HG03432 (cell line): Measurements from ENCODE around the gene PCSK6.
"Not testable (repeated sequence)": the region's sequence is repeated elsewhere in the genome, so short reads cannot be mapped to it uniquely, and the experiment has no call there.

ENCODE experiments used
- ATAC-seq: cut with Tn5 transposase; IDR thresholded peaks from one replicate; pipeline ENCODE4 v1.9.1; 2021; ENCODE audit warnings: mild to moderate bottlenecking, moderate library complexity; ENCODE audit not compliant: unreplicated experiment

Gene PCSK6

DNA sequence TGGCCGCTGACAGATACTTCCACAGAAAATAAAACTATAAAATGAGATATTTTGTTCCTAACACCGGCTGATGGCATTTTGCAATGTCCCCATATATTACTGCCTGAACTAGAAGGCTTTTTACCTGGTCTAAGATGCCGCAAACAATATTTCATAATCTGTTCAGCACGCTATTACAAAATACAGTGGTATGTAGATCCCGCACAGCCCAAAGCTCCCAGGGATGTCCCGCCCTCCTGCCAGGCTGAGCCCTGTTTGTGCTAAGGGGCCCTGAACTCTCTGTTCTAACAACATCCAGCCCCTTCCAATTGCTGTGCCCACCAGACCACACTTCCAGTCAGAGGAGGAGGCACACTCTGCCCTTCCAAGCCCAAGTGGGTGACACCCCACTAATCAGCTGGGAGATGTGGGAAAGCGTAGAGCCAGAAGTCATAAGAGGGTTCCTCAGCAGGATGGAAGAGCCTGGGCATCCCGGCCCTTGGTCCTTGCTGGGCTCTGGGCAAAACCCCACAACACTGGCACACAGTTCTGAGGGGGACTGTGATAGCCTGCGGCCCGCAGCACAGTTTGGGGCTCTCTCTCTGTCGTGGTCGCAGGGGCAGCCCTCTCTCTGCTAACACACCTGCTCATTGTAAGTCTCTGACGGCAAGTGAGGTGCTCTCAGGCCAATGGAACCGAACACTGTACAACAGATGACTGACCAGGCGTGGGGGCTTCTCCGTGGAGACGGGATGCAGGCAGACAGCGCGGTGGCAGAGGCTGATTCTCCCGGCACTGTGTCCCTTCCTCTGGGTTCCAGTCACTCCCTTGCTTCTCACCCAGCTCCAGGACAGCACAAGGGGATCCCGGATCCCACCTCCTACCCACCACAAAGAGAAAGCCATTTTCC is 55.2 kb downstream of the PCSK6 start:
- no peak for ATAC-seq

DNA sequence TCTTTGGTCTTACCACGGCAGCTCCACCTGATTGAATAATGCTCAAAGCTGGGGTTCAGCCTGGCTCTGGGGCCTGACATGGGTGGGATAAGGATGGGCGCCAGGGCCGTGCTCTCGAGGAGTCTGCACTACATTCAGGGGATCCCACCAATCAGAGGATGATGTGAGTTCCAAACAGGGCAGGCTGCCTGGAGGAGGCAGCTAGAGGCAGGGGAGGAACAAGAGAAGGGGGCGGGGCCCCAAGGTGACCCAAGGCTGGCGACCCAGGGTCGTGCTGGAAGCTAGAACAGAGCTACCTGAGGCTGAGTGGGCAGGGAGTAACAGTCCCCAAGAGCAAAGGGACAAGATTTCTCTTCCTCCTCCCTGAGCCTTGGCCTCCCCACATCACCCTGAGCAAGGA is 56.1 kb downstream of the PCSK6 start:
- no peak for ATAC-seq

DNA sequence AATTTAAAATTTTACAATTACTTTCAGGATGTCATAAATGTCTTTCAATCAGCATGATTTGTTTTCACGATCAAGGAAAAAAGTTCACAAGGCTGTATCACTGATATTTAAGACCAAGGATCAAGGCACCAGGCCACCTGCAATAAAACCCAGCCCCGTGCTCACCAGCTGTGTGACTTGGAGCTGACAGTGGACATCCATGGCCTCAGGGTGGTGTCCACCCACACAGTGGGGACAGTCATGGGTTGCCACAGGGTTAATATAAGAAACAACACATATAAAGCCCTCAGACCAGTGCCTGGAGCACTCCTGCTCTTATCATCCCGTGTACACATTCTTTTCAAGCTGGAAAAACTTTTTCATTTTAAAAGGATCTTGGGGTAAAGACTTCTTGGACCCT is 56.5 kb downstream of the PCSK6 start:
- ATAC-seq, result no peak

DNA sequence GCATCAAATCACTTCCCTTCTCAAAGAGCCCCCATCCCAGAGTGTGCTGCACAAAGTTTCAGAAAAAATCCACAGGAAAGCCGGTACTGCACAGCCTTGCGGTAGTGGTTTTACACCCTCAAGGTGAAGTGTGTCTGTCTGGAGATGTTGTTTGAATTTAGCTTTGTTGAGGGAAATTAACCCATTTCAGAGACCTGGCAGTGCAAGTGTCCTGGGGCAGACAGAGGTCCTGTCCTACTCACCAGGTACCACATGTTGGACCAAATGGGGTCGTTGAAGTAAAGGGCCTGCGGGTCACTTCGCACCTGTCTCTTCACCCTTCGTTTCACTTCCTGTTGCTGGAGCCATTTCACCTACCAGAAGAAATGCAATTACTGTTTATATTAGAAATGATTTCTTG is 57.8 kb downstream of the PCSK6 start:
- no peak for ATAC-seq

DNA sequence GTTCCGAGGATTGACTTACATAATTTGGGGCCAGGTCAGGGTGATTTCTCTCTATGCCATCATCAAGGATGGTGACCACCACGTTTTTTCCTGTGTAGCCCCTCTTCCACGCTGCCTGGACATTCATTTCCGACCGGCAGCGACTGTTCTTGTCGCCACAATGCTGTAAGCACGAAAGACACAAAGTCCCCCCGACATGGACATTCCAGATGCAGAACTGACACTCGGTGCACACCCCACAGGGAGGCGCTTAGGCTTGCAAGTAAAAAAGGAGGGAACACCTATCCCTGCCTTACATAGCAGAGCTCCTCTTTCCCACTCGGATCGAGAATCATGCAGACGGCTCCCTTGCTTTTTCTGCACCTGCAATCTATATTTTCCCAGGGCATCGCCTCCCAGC is 58.2 kb downstream of the PCSK6 start:
- no peak for ATAC-seq

DNA sequence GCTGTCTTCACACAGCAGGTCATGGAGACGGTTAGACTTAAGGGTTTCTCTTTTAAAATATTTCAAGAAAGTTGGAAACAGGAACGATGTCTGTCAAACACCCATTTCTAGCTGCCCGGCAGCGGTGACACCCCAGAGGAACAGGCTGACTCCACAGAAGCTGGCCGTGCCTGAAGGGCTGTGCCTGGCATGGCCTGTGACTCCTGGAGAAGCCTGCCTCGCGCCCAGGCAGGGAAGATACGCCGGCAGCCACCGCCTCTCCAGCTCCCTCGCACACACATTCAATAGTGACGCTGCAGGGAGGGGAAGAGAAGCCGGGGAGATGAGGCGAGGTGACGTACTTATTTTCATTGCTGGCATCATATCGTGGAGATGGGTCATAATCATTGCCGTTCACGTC is 59.9 kb downstream of the PCSK6 start:
- ATAC-seq, result no peak

DNA sequence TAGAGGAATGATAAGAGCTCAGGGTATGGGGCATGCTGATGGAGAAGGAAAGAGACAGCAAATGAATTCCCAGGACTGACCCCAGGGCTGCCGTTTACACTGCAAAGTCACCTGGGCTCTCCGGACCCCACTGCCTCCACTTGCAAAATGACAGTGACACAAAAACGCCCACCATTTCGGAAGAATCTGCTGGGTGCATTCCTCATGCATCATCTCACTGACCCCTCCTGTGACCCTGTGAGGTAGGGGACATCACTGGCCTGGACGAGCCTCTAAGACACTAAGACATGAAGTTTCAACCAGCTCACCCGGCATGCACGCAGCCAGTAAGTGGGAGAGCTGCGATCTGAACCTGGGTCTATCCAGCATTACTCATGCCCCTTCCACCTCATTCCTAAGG is 60.3 kb downstream of the PCSK6 start:
- ATAC-seq, result no peak

DNA sequence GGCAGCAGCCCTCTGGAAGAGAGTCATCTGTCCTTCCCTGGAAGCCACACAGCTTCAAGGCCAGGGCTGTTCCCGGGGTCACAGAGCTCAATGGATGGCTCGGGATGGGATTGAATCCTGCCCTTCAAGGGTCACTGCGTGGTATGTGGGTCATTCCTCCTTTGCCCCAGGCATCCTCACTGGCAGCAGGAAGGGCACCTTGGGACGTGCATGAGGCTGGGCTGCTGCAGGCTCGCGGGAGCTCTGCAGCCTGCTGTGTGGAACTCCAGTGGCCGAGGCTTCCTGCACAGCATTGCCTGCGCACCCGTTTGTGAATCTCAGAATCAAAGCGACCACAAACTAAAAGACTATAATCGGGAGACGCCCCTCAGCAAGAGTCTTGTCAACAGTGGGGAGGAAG is 60.7 kb downstream of the PCSK6 start:
- no peak for ATAC-seq

DNA sequence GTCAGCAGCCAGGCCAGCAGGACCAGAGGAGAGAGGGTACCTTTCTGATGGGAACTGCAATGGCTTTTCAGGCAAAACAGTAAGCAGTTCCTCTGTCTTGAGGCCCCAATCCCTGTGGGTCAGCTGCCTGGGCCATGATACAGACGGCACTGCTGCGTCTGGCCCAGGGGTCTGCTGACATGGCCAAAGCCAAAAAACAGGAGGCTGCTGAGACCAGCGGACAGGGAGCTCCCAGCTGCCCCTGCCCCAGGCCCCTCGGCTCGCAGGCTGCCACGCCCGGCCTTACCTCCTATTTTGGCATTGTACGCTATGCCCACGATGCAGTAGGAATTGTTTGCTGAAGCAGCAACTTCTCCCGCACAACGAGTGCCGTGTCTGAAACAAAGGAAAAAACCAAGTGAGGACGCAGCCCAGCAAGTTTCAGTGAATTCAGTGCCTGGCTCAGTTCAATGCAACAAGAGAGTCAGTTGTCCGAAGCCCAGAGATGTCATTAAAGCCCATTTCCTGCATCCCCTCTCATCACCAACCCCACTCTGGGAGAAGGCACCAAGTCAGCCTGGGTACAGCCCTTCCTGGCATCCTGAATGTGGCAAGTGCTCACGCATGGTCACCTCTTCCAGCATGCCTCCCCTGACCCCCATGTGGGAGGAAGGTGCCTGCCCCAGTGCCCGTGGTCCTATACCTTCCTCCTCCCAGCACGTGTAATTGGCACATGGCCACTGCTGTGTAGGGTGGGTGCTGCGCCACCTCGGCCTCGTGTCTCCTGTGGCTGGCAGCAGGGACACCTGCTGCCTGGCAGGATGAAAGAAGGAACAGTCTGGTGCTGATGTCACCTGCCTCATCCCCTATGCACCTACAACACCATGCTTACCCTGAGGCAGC is 61.7 kb downstream of the PCSK6 start:
- no peak for ATAC-seq

DNA sequence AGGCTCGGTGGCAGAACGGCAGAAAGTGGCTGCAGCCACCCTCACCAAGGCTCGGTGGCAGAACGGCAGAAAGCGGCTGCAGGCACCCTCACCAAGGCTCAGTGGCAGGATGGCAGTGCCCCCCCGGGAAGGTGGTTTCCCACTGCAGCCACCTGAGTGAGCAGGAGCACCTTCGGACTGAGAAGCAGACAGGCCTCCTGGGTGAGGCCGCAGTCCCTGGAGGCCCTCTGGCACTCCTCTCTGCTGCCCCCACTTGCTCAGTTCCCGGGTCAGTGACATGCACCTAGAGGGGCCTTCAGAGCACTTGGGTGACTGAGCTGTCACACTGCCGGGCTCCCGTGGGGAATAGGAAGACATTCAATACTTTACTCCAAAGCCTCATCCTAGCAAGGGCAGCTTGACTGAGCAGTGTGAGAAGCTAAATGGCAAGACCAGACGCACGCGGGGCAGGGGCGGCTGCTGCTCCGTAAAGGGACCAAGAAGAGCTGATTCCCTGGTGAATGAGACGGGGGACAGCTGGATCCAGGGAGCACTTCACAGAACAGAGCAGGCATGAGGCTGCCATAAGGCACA is 62.7 kb downstream of the PCSK6 start:
- ATAC-seq, result no peak

DNA sequence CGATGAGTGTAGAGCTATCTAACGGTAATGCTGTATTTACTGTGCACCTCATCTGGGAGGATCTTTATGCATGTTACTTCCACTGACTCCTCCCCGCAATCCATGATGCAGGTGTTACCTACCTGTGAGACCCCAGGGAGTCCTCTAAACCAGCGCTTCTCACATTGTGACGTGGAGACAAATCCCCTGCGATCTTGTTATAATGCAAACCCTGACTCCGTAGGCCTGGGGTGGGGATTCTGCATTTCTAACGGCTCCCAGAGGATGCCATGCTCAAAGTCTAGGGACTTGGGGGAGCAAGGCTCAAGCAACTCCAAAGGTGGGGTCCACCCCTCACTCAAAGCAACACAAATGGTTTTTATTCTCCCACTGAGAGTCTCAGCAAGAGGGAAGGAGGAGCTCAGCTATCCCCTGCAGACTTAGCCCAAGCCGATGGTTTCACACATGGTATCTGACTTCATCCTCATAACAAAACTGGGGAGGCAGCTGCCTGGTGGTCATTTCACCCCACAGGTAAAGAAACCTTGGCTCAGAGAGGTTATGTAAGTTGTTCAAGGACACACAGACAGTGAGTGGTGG is 63.6 kb downstream of the PCSK6 start:
- no peak for ATAC-seq

DNA sequence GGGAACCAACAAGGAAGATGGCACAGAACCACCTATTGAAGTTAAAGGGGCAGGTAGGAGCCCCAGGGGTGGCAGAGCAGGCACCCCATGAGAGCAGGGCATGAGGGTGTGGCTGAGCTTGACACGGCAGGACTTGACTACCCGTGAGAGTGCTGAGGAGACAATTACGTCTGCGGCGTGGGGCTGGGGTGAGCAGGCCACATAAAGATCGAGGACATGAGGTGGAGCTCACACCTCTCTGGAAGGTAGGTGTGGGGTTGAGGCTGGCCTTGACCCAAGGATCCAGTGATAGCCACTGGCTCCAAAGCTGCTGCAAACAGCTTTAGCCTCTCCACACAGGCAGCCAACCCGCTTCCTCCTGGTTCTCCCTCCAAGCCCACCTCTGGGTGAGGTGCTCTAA is 64.5 kb downstream of the PCSK6 start:
- ATAC-seq, result no peak

DNA sequence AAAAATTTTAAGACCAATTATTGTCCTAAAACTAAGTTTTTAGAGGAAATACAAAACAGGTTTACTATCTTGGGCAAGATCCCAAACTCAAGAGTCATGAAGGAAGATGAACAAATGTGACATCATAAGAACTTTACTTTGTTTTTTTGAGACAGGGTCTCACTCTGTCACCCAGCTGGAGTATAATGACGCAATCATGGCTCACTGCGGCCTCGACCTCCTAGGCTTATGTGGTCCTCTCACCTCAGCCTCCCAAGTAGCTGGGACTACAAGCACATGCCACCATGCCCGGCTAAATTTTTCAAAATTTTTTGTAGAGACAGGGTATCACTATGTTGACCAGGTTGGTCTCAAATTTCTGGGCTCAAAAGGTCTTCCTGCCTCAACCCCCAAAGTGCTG is 69.3 kb downstream of the PCSK6 start:
- ATAC-seq, result no peak

DNA sequence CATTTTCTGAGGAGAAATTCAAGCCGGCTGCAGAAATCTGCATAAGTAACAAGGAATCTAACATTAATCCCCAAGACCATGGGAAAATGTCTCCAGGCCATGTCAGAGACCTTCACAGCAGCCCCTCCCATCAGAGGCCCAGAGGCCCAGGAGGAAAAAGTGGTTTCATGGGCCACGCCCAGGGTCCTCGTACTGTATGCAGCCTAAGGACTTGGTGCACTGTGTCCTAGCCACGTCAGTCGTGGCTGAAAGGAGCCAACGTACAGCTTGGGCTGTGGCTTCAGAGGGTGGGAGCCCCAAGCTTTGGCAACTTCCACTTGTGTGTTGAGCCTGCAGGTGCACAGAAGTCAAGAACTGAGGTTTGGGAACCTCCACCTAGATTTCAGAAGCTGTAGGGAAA is 73.0 kb downstream of the PCSK6 start:
- ATAC-seq, result not testable (repeated sequence)

DNA sequence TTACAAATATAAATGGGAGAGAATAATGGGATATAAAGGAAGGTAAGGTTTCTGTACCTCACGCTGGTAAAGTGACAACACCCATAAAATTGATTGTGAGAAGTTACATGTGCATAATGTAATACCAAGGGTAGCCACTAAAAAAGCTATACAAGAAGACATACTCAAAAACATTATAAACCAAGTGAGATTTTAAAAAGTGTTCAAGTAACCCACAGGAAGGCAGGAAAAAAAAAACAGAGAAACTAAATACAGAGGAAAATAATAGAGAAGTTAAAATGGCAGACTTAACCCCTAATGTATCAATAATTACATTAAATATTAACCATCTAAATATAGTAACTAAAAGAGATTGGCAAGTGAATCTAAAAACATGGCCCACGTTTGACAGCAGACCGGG is 76.3 kb downstream of the PCSK6 start:
- no peak for ATAC-seq

DNA sequence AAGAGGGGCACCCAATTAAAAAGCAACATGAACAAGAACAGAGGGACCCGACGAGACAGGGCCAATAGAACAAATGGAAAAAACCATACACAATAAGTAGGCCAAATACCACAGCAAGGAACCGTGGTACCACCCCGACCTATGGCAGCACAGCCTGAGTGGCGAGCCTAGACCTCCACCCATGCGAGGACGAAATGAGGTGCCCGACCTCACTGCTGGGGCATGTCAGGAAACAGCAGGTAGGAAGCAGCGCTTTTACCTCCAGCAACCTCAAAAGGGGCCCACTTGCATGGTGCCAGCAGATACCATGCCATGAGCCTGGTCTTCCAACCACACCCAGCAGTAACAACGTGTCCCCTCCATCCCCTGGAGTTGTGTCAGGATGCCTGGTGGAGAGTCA is 77.9 kb downstream of the PCSK6 start:
- ATAC-seq, result no peak

DNA sequence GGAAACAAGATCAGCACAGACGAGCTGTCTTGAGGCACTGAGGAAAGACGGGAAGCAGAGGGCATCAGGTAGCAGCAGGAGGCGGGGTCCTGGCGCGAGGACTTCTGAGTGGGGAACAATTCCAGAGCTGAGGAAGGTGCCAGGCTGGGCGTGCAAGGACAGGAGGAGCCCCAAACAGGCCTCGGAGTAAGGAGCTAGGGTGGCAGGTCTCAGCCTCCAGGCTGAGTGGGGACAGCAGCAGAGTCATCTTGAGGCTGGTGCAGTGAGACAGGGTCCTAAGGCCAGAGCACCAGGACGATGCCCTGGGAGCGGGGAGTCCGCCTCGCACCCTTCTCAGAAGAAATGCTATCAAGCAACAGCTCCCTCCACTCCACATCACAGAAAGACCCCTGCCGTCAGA is 78.4 kb downstream of the PCSK6 start:
- ATAC-seq, result no peak

DNA sequence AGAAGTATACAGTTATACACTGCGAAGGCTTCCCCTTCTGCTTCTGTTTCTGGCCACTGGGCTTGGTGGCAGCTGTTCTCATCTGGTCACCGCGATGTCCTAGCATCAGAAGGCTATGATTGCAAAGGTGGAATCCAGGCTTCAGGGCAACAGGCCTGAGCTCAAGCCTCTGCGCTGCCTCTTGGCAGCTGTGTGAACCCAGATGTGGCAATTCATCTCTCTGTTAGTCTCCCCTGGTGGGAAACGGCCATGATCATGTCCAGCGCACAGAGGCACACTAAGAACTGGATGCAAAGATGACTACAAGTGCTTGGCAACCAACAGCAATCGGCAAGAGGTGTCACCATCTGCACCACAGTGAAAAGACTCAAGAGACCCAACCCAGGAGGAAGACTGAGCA is 78.9 kb downstream of the PCSK6 start:
- no peak for ATAC-seq

DNA sequence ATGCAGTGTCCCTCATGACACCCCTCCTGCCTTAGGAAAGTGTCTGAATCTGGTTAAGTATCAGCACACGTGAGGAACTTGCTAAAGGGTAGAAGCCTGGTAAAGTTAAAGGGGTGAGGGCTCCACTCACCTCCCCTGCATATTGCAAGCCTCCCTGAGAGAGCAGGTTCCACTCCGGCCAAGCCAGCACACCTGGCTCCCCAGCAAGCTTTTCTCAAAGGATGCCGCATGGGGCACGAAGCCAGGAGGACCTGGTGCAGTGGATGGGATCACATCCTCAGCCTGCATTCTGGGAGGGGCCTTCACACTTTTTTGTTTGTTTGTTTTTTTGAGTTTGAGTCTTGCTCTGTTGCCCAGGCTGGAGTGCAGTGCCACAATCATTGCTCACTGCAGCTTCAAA is 79.9 kb downstream of the PCSK6 start:
- no peak for ATAC-seq

DNA sequence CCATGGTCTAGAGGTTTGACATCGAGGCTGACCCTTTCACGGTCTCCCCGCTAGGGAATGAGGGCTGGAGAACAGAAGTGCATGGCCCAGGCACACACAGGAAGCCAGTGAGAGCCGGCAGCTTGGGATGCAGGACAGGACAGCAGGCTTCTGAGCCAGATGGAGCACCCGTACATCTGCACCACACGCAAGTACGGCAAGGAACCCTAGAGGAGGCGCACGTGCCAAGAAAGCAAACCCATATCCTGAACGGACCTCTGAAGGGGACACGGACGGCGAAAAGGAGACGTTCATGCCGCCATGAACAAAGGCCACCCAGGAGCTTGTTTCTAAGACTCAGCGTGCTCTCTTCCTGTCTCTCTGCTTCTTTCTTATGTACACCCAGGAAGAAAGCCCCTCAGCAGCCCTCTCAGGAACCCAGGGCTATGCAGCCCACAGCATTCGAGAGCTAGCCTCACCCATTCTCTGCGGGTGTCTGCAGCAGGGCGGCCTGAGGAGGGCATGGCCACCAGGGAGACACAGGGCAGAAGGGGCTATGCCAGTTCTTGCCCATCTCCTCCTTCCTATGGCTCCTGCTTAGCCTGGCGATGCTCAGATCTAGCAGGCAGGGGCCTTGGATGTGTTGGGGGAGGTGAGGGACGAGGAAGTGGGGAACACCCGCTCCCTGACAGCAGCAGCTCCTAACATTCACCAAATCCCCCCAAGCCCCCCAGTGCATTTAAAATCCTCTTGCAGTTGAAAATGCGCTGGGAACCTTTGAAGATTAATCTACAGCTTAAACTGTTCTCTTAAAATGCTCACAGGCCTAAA is 81.3 kb downstream of the PCSK6 start:
- ATAC-seq, result no peak

DNA sequence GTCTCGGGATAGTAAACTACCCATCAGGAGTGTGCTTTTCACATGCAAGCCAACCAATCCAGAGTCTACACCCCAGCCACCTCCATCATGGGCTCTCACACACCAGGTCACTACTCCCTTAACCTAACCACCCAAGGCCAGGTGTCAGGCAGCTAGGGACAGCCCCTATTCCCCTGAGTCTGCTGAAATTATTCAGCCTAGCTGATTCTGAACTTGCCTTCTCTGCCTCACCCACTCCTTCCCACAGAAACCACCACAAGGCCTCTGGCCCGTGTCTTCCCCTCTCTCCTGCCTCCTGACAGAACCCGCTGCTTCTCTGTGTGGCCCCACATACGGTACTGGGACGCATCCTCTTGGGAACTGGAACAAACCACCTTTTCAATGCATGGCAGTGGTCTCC is 82.1 kb downstream of the PCSK6 start:
- ATAC-seq, result peak; percentile 99
